ENCODE measurements around the gene PUM2.

- no peak for TF ChIP-seq YY1 (IDR thresholded peaks at IDR 0.05; ENCODE audit: insufficient read depth, insufficient read length)
- TF ChIP-seq ZNF274 (IDR thresholded peaks at IDR 0.05; ENCODE audit: low read depth, low read length) = no peak
Observed at GRCh38 chr2:20355131-20355530, 4.5 kb upstream of the PUM2 start.
